NCI-H128 (cell line): Measurements from ENCODE around the gene LOXL4.

Experiments used
- DNase-seq: peaks from one replicate; lab custom pipeline; 2025; ENCODE audit not compliant: unreplicated experiment; lab: John Stamatoyannopoulos, UW

LOXL4 gene

GRCh38 chr10:98202378-98202777 is 65.6 kb downstream of the LOXL4 start:
- no peak for DNase-seq

GRCh38 chr10:98201760-98202159 is 66.2 kb downstream of the LOXL4 start:
- no peak for DNase-seq
